H9 (cell line): ENCODE measurements around the gene ATRNL1. TPM values are rescaled to one million over a fixed set of nuclear protein-coding genes. Genes with fewer than 3 reads are reported as not detected.

Source experiments
- DNase-seq: peaks from one replicate; pipeline ENCODE4 v3.0.0-alpha.2; 2017
- H2AFZ ChIP-seq: one replicate; pipeline ENCODE4 v1.6.1; 2013; ENCODE audit warnings: mild to moderate bottlenecking, low read length, control low read depth, moderate library complexity
- H2AK5ac ChIP-seq: 2 replicates; pipeline ENCODE4 v1.6.1; 2013; ENCODE audit warnings: low read length, control low read depth, mixed read lengths; ENCODE audit not compliant: insufficient read length
- H2BK120ac ChIP-seq: one replicate; pipeline ENCODE4 v1.6.1; 2013; ENCODE audit warnings: low read depth, mild to moderate bottlenecking, low read length, control low read depth, inconsistent platforms; ENCODE audit not compliant: poor library complexity, severe bottlenecking
- H2BK12ac ChIP-seq: 2 replicates; pipeline ENCODE4 v1.6.1; 2013; ENCODE audit warnings: low read length, control low read depth, mixed read lengths, low read depth; ENCODE audit not compliant: insufficient read length
- H2BK15ac ChIP-seq: 2 replicates; pipeline ENCODE4 v1.6.1; 2013; ENCODE audit warnings: low read depth, low read length, control low read depth
- H2BK20ac ChIP-seq: one replicate; pipeline ENCODE4 v1.6.1; 2013; ENCODE audit warnings: low read depth, mild to moderate bottlenecking, low read length, control low read depth, inconsistent platforms; ENCODE audit not compliant: poor library complexity, severe bottlenecking
- H2BK5ac ChIP-seq: 2 replicates; pipeline ENCODE4 v1.6.1; 2013; ENCODE audit warnings: low read length, control low read depth, mixed read lengths; ENCODE audit not compliant: insufficient read length
- H3K14ac ChIP-seq: 2 replicates; pipeline ENCODE4 v1.6.1; 2013; ENCODE audit warnings: low read length, control low read depth; ENCODE audit not compliant: insufficient read depth
- H3K18ac ChIP-seq: 2 replicates; pipeline ENCODE4 v1.6.1; 2013; ENCODE audit warnings: low read depth, mild to moderate bottlenecking, mixed read lengths, low read length, control low read depth; ENCODE audit not compliant: insufficient read length
- H3K23ac ChIP-seq: 2 replicates; pipeline ENCODE4 v1.6.1; 2013; ENCODE audit warnings: low read length, control low read depth, mixed read lengths, low read depth; ENCODE audit not compliant: insufficient read length
- H3K23me2 ChIP-seq: 2 replicates; pipeline ENCODE4 v1.6.1; 2013; ENCODE audit warnings: low read depth, mild to moderate bottlenecking, mixed read lengths, low read length, control low read depth; ENCODE audit not compliant: insufficient read length, poor library complexity, severe bottlenecking
- H3K27ac ChIP-seq: 2 replicates; pipeline ENCODE4 v1.5.1; 2013; ENCODE audit warnings: low read length, control low read depth, mixed read lengths, low read depth; ENCODE audit not compliant: insufficient read length
- H3K27me3 ChIP-seq: 2 replicates; pipeline ENCODE4 v1.6.1; 2013; ENCODE audit warnings: low read length, control low read depth, inconsistent platforms; ENCODE audit not compliant: insufficient read depth
- H3K4ac ChIP-seq: 2 replicates; pipeline ENCODE4 v1.6.1; 2013; ENCODE audit warnings: low read depth, mild to moderate bottlenecking, control low read depth, inconsistent platforms, low read length, moderate library complexity
- H3K4me1 ChIP-seq: 2 replicates; pipeline ENCODE4 v1.6.1; 2013; ENCODE audit warnings: low read length, control low read depth, inconsistent platforms; ENCODE audit not compliant: insufficient read depth
- H3K4me2 ChIP-seq: 2 replicates; pipeline ENCODE4 v1.6.1; 2013; ENCODE audit warnings: low read length, control low read depth, mixed read lengths; ENCODE audit not compliant: insufficient read length, insufficient read depth
- H3K56ac ChIP-seq: 2 replicates; pipeline ENCODE4 v1.6.1; 2013; ENCODE audit warnings: low read depth, mild to moderate bottlenecking, mixed read lengths, low read length, control low read depth; ENCODE audit not compliant: insufficient read length
- H3K79me1 ChIP-seq: 2 replicates; pipeline ENCODE4 v1.6.1; 2013; ENCODE audit warnings: low read depth, mild to moderate bottlenecking, moderate library complexity, low read length, control low read depth, inconsistent platforms; ENCODE audit not compliant: insufficient read depth, poor library complexity, severe bottlenecking
- H3K79me2 ChIP-seq: 2 replicates; pipeline ENCODE4 v1.6.1; 2013; ENCODE audit warnings: low read length, control low read depth, inconsistent platforms; ENCODE audit not compliant: insufficient read depth
- H3K9ac ChIP-seq: 2 replicates; pipeline ENCODE4 v1.6.1; 2013; ENCODE audit warnings: low read length, control low read depth, mixed read lengths; ENCODE audit not compliant: insufficient read length; ENCODE audit errors: extremely low read depth
- H3K9me3 ChIP-seq: one replicate; pipeline ENCODE4 v1.6.1; 2013; ENCODE audit warnings: low read depth, low read length, inconsistent platforms; ENCODE audit not compliant: control insufficient read depth
- H3T11ph ChIP-seq: one replicate; pipeline ENCODE4 v1.6.1; 2013; ENCODE audit warnings: mild to moderate bottlenecking, low read length, control low read depth, inconsistent platforms
- H4K20me1 ChIP-seq: one replicate; pipeline ENCODE4 v1.6.1; 2013; ENCODE audit not compliant: control insufficient read depth, insufficient read length, insufficient read depth
- H4K5ac ChIP-seq: 2 replicates; pipeline ENCODE4 v1.6.1; 2013; ENCODE audit warnings: low read depth, mild to moderate bottlenecking, mixed read lengths, low read length, control low read depth; ENCODE audit not compliant: insufficient read length
- H4K8ac ChIP-seq: replicated peaks from 2 replicates; pipeline ENCODE4 v1.6.1; 2013; ENCODE audit warnings: low read length, control low read depth, mixed read lengths, low read depth; ENCODE audit not compliant: insufficient read length
- H4K91ac ChIP-seq: 2 replicates; pipeline ENCODE4 v1.6.1; 2013; ENCODE audit warnings: low read depth, mild to moderate bottlenecking, moderate library complexity, mixed read lengths, low read length, control low read depth; ENCODE audit not compliant: insufficient read length
- H3K27ac Mint-ChIP-seq, 3 experiments: 2 replicates in 2 of 3; 3 replicates in 1 of 3; pipeline ENCODE4 v1.8.0; 2020 to 2021; ENCODE audit warnings: mixed read lengths in 3 of 3, mild to moderate bottlenecking in 1 of 3, moderate library complexity in 1 of 3
- H3K27me3 Mint-ChIP-seq: 2 replicates; pipeline ENCODE4 v1.8.0; 2021; ENCODE audit warnings: low read depth, mild to moderate bottlenecking, moderate library complexity, mixed read lengths
- H3K36me3 Mint-ChIP-seq, 3 experiments: 2 replicates in 2 of 3; 3 replicates in 1 of 3; pipeline ENCODE4 v1.8.0; 2020 to 2021; ENCODE audit warnings: low read depth in 3 of 3, mixed read lengths in 3 of 3; ENCODE audit not compliant: insufficient read depth in 1 of 3
- H3K4me1 Mint-ChIP-seq, 2 experiments: 2 replicates each; pipeline ENCODE4 v1.8.0; 2020; ENCODE audit warnings: mixed read lengths in 2 of 2
- H3K4me3 Mint-ChIP-seq, 2 experiments: 2 replicates in 1 of 2; 3 replicates in 1 of 2; pipeline ENCODE4 v1.8.0; 2020 to 2021; ENCODE audit warnings: mild to moderate bottlenecking in 2 of 2, mixed read lengths in 2 of 2, moderate library complexity in 1 of 2
- H3K9me3 Mint-ChIP-seq, 2 experiments: 2 replicates in 1 of 2; 3 replicates in 1 of 2; pipeline ENCODE4 v1.8.0; 2020; ENCODE audit warnings: mild to moderate bottlenecking in 2 of 2, mixed read lengths in 2 of 2, moderate library complexity in 1 of 2
- CTCF ChIP-seq: fragments of 200-600 bp; sonication (generic); conservative IDR thresholded peaks from 3 replicates; pipeline ENCODE4 v1.8.0; 2021; ENCODE audit warnings: antibody characterized with exemption, mild to moderate bottlenecking
- WGBS: extraction: QIAGEN DNeasy Blood & Tissue Kit; methylation state at CpG from one replicate; pipeline ENCODE4 v1.1.7; 2013; ENCODE audit warnings: missing lambda C conversion rate, low lambda C conversion rate, mixed read lengths; ENCODE audit not compliant: insufficient read length; ENCODE audit errors: extremely low coverage; 5-methylcytosine and 5-hydroxymethylcytosine counted together
- total RNA-seq: library from RNA; stranded (reverse); gene quantifications from 2 replicates; pipeline ENCODE4 v1.2.1, GENCODE V29; 2021

ATRNL1 gene
- total RNA-seq, 1 experiment from 2014 or later: 9.2 TPM

- WGBS: no CpG with 5 or more reads among the region's 6 CpGs
- Histone ChIP-seq H3K79me1 (no peaks in the 10 kb centered on the region), H3T11ph (no peak overlapping the region), H3K79me2 (no peaks in the 10 kb centered on the region), H4K91ac (no peak overlapping the region), H4K5ac (no peak overlapping the region), H3K4me1 (peaks cover 9% of the 10 kb centered on the region; the same call in 1 of the 2 replicates), H3K56ac (no peak overlapping the region), H3K4me2 (no peak overlapping the region), H2BK20ac (no peak overlapping the region), H4K8ac (no peak overlapping the region), H3K9ac (no peak overlapping the region), H3K18ac (no peak overlapping the region), H2BK120ac (no peak overlapping the region), H3K14ac (no peak overlapping the region), H3K4ac (no peak overlapping the region), H4K20me1 (no peaks in the 10 kb centered on the region), H3K27me3 (no peaks in the 10 kb centered on the region), H3K9me3 (no peaks in the 10 kb centered on the region), H2BK15ac (no peak overlapping the region), H2BK12ac (no peak overlapping the region), H3K23me2 (no peaks in the 10 kb centered on the region), H3K27ac (no peak overlapping the region), H2AK5ac (no peak overlapping the region), H2BK5ac (no peak overlapping the region), H3K23ac (no peak overlapping the region), H2AFZ (no peak overlapping the region)
- H3K4me1 Mint-ChIP-seq: peaks cover 10 to 16% of the 10 kb centered on the region in 2 experiments
- H3K27ac Mint-ChIP-seq: no peak overlapping the region
- no peaks in the 10 kb centered on the region for H3K36me3 Mint-ChIP-seq
- no peak overlapping the region for H3K4me3 Mint-ChIP-seq
- H3K9me3 Mint-ChIP-seq: no peaks in the 10 kb centered on the region; a peak in 1 of 5 replicates
- no peak for TF ChIP-seq CTCF
- DNase-seq: no peak
- H3K27me3 Mint-ChIP-seq: no peaks in the 10 kb centered on the region
Observed at GRCh38 chr10:115065801-115066200, 27.4 kb upstream of the ATRNL1 start.
